ENCODE results near the gene SCEL.

DNA sequence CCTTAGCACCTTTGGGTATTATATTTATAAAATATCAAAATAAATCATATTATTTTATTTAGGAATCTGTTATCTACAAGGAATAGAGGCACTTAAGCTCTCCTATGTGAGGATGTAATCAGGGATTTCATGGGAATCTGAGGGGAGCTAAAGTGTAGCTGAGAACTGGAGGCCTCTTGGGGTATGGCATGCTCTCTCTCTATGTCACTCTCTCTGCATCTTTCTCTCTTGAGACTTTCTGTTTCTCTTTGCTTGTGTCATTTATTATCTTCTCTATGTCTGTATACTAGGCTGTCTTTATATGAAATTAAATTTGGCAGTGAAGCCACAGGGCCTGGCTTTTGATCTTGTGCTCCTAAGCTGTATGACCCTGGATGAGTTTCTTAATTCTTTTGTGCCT lies 37.7 kb upstream of the SCEL start:
- TF ChIP-seq, protein P1, sequence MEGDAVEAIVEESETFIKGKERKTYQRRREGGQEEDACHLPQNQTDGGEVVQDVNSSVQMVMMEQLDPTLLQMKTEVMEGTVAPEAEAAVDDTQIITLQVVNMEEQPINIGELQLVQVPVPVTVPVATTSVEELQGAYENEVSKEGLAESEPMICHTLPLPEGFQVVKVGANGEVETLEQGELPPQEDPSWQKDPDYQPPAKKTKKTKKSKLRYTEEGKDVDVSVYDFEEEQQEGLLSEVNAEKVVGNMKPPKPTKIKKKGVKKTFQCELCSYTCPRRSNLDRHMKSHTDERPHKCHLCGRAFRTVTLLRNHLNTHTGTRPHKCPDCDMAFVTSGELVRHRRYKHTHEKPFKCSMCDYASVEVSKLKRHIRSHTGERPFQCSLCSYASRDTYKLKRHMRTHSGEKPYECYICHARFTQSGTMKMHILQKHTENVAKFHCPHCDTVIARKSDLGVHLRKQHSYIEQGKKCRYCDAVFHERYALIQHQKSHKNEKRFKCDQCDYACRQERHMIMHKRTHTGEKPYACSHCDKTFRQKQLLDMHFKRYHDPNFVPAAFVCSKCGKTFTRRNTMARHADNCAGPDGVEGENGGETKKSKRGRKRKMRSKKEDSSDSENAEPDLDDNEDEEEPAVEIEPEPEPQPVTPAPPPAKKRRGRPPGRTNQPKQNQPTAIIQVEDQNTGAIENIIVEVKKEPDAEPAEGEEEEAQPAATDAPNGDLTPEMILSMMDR (IDR thresholded peaks at IDR 0.05 in 8 of 11, conservative IDR thresholded peaks at IDR 0.05 in 3 of 11): no peak
- TF ChIP-seq POLR2A (IDR thresholded peaks at IDR 0.05): no peak
